ENCODE data around the gene DAZAP1.

DNA sequence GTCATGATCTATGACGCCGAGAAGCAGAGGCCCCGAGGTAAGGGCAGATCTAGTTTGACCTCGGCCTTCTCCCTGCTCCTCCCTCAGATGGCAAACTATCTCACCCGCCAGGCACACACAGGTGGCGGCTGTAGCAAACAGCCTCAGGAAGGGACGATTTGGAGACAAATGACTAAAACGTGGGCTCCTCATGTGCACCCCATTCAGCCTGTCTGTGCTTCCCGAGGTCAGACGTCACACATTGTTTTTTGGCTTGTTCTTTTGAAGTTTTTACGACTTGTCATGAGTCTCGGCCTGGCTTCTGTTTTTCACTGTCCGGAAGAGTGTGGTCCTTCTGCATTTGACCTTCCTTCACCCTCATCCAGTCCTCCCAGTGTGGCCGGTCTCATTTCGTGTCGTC lies 15.0 kb downstream of the DAZAP1 start:
- TF ChIP-seq, protein P1, sequence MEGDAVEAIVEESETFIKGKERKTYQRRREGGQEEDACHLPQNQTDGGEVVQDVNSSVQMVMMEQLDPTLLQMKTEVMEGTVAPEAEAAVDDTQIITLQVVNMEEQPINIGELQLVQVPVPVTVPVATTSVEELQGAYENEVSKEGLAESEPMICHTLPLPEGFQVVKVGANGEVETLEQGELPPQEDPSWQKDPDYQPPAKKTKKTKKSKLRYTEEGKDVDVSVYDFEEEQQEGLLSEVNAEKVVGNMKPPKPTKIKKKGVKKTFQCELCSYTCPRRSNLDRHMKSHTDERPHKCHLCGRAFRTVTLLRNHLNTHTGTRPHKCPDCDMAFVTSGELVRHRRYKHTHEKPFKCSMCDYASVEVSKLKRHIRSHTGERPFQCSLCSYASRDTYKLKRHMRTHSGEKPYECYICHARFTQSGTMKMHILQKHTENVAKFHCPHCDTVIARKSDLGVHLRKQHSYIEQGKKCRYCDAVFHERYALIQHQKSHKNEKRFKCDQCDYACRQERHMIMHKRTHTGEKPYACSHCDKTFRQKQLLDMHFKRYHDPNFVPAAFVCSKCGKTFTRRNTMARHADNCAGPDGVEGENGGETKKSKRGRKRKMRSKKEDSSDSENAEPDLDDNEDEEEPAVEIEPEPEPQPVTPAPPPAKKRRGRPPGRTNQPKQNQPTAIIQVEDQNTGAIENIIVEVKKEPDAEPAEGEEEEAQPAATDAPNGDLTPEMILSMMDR (IDR thresholded peaks at IDR 0.05) = no peak
- TF ChIP-seq POLR2AphosphoS5 (IDR thresholded peaks at IDR 0.05) (no peak), POLR2A (IDR thresholded peaks at IDR 0.05) (no peak), EP300 (IDR thresholded peaks at IDR 0.05) (no peak)

Measured in suprapubic skin (tissue), 4 donors.